GM23248 (cell line): ENCODE measurements around the gene SLC25A48. TPM values are rescaled to one million over a fixed set of nuclear protein-coding genes. Genes with fewer than 3 reads are reported as not detected.

ENCODE experiments used
- DNase-seq: peaks from one replicate; pipeline ENCODE4 v3.0.0-alpha.2; 2015
- H2AFZ ChIP-seq: fragments of 200-600 bp; sonication (generic); 2 replicates; pipeline ENCODE4 v1.6.1; 2016; ENCODE audit warnings: antibody characterized with exemption
- H3F3A ChIP-seq: fragments of 200-600 bp; sonication (generic); 2 replicates; pipeline ENCODE4 v1.6.1; 2016; ENCODE audit warnings: mild to moderate bottlenecking, antibody characterized with exemption, mixed run types; ENCODE audit not compliant: insufficient read depth
- H3K27ac ChIP-seq: fragments of 200-600 bp; sonication (generic); 2 replicates; pipeline ENCODE4 v1.5.1; 2016; ENCODE audit warnings: mild to moderate bottlenecking
- H3K27me3 ChIP-seq: fragments of 200-600 bp; sonication (generic); replicated peaks from 2 replicates; pipeline ENCODE4 v1.6.1; 2016; ENCODE audit warnings: mild to moderate bottlenecking; ENCODE audit not compliant: insufficient read depth
- H3K36me3 ChIP-seq: fragments of 200-600 bp; sonication (generic); 2 replicates; pipeline ENCODE4 v1.6.1; 2016; ENCODE audit warnings: low read depth, mild to moderate bottlenecking
- H3K4me1 ChIP-seq: fragments of 200-600 bp; sonication (generic); 2 replicates; pipeline ENCODE4 v1.6.1; 2016; ENCODE audit warnings: mild to moderate bottlenecking; ENCODE audit not compliant: insufficient read depth
- H3K4me2 ChIP-seq: fragments of 200-600 bp; sonication (generic); one replicate; pipeline ENCODE4 v1.6.1; 2016; ENCODE audit warnings: mild to moderate bottlenecking; ENCODE audit not compliant: unreplicated experiment
- H3K4me3 ChIP-seq: fragments of 200-600 bp; sonication (generic); 2 replicates; pipeline ENCODE4 v1.5.1; 2016; ENCODE audit warnings: mild to moderate bottlenecking
- H3K79me2 ChIP-seq: fragments of 200-600 bp; sonication (generic); 2 replicates; pipeline ENCODE4 v1.6.1; 2016; ENCODE audit warnings: mild to moderate bottlenecking; ENCODE audit not compliant: insufficient read depth
- H3K9ac ChIP-seq: fragments of 200-600 bp; sonication (generic); 2 replicates; pipeline ENCODE4 v1.6.1; 2016; ENCODE audit warnings: mild to moderate bottlenecking
- H3K9me2 ChIP-seq: fragments of 200-600 bp; sonication (generic); 2 replicates; pipeline ENCODE4 v1.6.1; 2016; ENCODE audit warnings: mixed run types, mild to moderate bottlenecking, moderate library complexity; ENCODE audit not compliant: insufficient read depth
- H3K9me3 ChIP-seq: fragments of 200-600 bp; sonication (generic); one replicate; pipeline ENCODE4 v1.6.1; 2017; ENCODE audit warnings: low read depth
- H4K20me1 ChIP-seq: fragments of 200-600 bp; sonication (generic); 2 replicates; pipeline ENCODE4 v1.6.0; 2016; ENCODE audit not compliant: insufficient read depth
- EZH2 ChIP-seq: fragments of 200-600 bp; sonication (generic); IDR thresholded peaks from 2 replicates; pipeline ENCODE4 v1.6.1; 2018; ENCODE audit warnings: antibody characterized with exemption, mild to moderate bottlenecking; ENCODE audit not compliant: insufficient read depth, poor library complexity, severe bottlenecking
- EZH2phosphoT487 ChIP-seq: fragments of 200-600 bp; sonication (generic); IDR thresholded peaks from 2 replicates; pipeline ENCODE4 v1.6.1; 2018; ENCODE audit warnings: antibody characterized with exemption, moderate library complexity, mild to moderate bottlenecking, low read depth; ENCODE audit not compliant: insufficient read depth
- WGBS, 2 experiments: methylation state at CpG; one replicate each; pipeline ENCODE4 v1.1.6; 2015 to 2017; ENCODE audit warnings: low lambda C conversion rate in 2 of 2, low coverage in 1 of 2; ENCODE audit errors: missing lambda C conversion rate in 2 of 2; 5-methylcytosine and 5-hydroxymethylcytosine counted together
- in situ Hi-C: fragments of 300-500 bp; cut with MboI; formaldehyde crosslinking; loops from 2 replicates; pipeline ENCODE4 v1.15.0; 2020
- polyA plus RNA-seq: library from polyadenylated mRNA; unstranded; fragments of >200 nt; fragmentation: Nextera tagmentation; extraction: Ambion mirVana; gene quantifications from 2 replicates; pipeline ENCODE4 v1.2.1, GENCODE V29; 2016
- total RNA-seq: library from RNA; depleted of rRNA; stranded (reverse); fragments of >200 nt; shearing (Covaris generic); gene quantifications from 2 replicates; pipeline ENCODE4 v1.2.3, GENCODE V29; 2014

SLC25A48 gene
- total and polyA plus RNA-seq, 2 experiments from 2014 or later = not detected

DNA sequence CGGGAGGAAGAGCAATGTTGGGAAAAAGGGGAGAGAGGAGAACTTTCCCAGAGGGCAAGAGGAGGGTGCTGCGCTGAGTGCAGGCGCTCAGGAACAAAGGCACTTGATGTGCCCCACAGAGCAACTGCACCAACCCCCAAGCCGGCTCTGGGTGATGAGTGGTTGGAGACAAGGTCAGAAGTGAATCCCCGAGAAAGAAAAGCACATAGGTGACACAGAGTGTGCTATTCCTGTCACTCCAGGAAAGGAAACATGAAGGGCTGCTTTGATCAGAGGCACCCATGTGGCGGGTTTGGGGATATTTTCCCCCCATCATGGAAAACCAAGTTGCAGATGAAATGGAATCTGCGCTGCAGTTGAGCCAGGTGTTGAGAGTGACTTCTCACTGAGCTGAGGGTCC lies 20.7 kb upstream of the SLC25A48 start:
- Histone ChIP-seq H3K9ac (no peak overlapping the region), H3K27ac (no peak overlapping the region), H4K20me1 (no peaks in the 10 kb centered on the region), H3K9me3 (no peaks in the 10 kb centered on the region), H3K27me3 (peaks cover 13% of the 10 kb centered on the region), H3K4me1 (no peaks in the 10 kb centered on the region), H3K9me2 (no peaks in the 10 kb centered on the region), H3F3A (no peaks in the 10 kb centered on the region), H3K4me2 (no peak overlapping the region), H3K4me3 (no peak overlapping the region), H3K36me3 (no peaks in the 10 kb centered on the region), H3K79me2 (no peaks in the 10 kb centered on the region), H2AFZ (no peak overlapping the region)
- in situ Hi-C loops = loop anchor here (10.0 kb wide), 1 partner anchor 349 kb away; no protein-coding TSS in a partner anchor
- DNase-seq = no peak
- 64 to 70% methylated on average over 7 of the region's 7 CpGs for whole genome bisulfite sequencing, 2 experiments
- TF ChIP-seq EZH2 (no peak), EZH2phosphoT487 (no peak)

DNA sequence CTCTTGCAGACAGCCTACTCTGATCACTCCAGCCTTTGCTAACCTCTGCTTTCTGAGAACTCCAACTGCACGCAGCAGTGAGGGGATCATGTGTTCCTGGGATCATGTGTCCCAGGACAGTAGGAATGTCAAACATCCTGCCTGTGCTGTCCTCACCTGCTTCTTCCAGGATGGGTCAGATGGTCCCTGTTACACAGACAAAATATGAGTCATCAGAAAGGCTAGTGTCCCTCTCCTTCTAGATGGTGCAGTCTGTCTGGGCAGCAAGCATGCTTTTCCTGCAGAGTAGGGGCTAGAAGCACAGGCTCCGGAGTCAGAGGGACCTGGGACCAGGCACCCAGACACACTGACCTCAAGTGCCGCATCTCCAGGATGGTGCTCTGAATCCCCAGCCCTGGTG lies 20.1 kb upstream of the SLC25A48 start:
- H3K4me2 ChIP-seq = no peak overlapping the region
- H3K9me3 ChIP-seq = no peaks in the 10 kb centered on the region
- peaks cover 19% of the 10 kb centered on the region for H3K27me3 ChIP-seq
- no peak overlapping the region for H2AFZ ChIP-seq
- no peaks in the 10 kb centered on the region for H3K9me2 ChIP-seq
- in situ Hi-C loops = loop anchor here (10.0 kb wide), 1 partner anchor 350 kb away; no protein-coding TSS in a partner anchor
- no peak overlapping the region for H3K4me3 ChIP-seq
- 79 to 90% methylated on average over 3 of the region's 3 CpGs for WGBS, 2 experiments
- no peak overlapping the region for H3K27ac ChIP-seq
- no peaks in the 10 kb centered on the region for H3K79me2 ChIP-seq
- H3K4me1 ChIP-seq = no peaks in the 10 kb centered on the region
- H3K9ac ChIP-seq = no peak overlapping the region
- H4K20me1 ChIP-seq = no peaks in the 10 kb centered on the region
- no peak for DNase-seq
- no peaks in the 10 kb centered on the region for H3K36me3 ChIP-seq
- TF ChIP-seq EZH2 (no peak), EZH2phosphoT487 (no peak)
- H3F3A ChIP-seq = no peaks in the 10 kb centered on the region

DNA sequence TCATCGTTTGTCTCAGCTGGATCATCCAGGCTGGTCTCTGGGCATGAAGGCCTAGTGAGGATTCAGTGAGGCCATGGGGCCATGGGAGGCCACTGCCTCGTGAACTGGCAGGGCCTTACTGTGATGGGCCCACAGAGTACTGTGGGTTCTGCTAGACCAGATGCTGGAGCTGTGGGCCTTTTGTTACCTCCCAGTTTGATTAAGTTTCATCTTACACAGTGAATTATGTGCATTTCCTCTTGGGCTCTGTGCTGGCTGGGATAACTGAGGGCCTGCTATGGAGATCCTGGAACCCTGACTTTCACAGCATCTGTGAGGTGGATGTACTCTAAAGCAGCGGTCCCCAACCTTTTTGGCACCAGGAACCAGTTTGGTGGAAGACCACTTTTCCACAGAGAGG lies 19.7 kb upstream of the SLC25A48 start:
- Histone ChIP-seq H3K27ac (no peak overlapping the region), H4K20me1 (no peaks in the 10 kb centered on the region), H3K4me2 (no peak overlapping the region), H3K27me3 (peaks cover 21% of the 10 kb centered on the region), H3K36me3 (no peaks in the 10 kb centered on the region), H3K9me2 (no peaks in the 10 kb centered on the region), H3K4me3 (no peak overlapping the region), H3K79me2 (no peaks in the 10 kb centered on the region), H3K9me3 (no peaks in the 10 kb centered on the region), H3K9ac (no peak overlapping the region), H3F3A (no peaks in the 10 kb centered on the region), H2AFZ (no peak overlapping the region), H3K4me1 (no peaks in the 10 kb centered on the region)
- in situ Hi-C loops = loop anchor here (10.0 kb wide), 1 partner anchor 350 kb away; no protein-coding TSS in a partner anchor
- TF ChIP-seq EZH2 (no peak), EZH2phosphoT487 (no peak)
- 37 to 43% methylated on average over 3 of the region's 3 CpGs for WGBS, 2 experiments
- no peak for DNase-seq

DNA sequence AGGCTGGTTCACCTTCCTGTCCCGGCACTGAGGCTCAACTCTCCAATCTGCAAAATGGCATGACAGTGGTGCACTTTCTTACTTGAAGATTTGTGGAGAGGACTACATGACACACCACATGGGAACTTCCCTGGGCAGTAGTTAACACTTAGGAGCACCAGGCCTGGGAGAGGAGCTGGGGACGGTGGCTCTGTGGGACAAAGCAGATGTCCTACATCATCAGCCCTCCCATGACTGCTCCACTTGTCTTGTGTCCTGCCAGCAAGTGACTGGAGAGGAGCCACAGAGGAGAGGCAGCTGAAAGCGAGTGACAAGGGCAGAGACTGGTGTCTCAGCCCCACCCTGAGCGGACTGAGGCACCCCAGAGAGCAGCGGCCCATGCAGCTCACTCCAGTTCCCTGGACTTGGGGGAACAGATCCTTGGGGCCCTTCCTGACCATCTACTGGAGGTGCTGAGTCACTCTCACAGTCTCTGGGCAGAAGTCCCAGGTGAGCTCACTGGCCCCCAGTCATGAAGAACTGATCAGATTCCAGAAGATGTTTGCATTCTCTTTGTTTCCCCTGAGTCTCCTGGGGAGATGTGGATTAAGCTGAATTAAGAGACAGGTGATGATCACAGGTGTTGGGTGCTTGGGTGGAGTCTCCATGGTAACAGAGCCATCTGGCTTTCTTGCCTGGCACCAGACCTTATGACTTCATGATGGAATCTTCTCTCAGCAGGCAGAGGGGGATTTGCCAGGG lies 13.2 kb upstream of the SLC25A48 start:
- Histone ChIP-seq H3K36me3 (no peaks in the 10 kb centered on the region), H3K4me2 (no peak overlapping the region), H3K4me1 (no peaks in the 10 kb centered on the region), H3K9me2 (no peaks in the 10 kb centered on the region), H4K20me1 (no peaks in the 10 kb centered on the region), H3K27ac (no peak overlapping the region), H3K9ac (no peak overlapping the region), H2AFZ (no peak overlapping the region), H3K9me3 (no peaks in the 10 kb centered on the region), H3K79me2 (no peaks in the 10 kb centered on the region), H3K4me3 (no peak overlapping the region), H3F3A (no peaks in the 10 kb centered on the region), H3K27me3 (peaks cover 29% of the 10 kb centered on the region)
- TF ChIP-seq EZH2phosphoT487 (no peak), EZH2 (no peak)
- WGBS, 2 experiments = 47 to 53% methylated on average over 5 of the region's 5 CpGs
- in situ Hi-C loops = no loop called here
- peak; percentile 26 for DNase-seq
